Progenitor cell of endocrine pancreas (in vitro differentiated cells): Measurements from ENCODE around the gene CUX1. TPM values are rescaled to one million over a fixed set of nuclear protein-coding genes. Genes with fewer than 3 reads are reported as not detected.

Experiments used
- DNase-seq: peaks from one replicate; pipeline ENCODE4 v3.0.0; 2021; ENCODE audit warnings: low spot score; ENCODE audit not compliant: unreplicated experiment
- H3K27ac Mint-ChIP-seq: 2 replicates; pipeline ENCODE4 v1.8.0; 2021; ENCODE audit warnings: mild to moderate bottlenecking, moderate library complexity, mixed read lengths
- H3K27me3 Mint-ChIP-seq: 2 replicates; pipeline ENCODE4 v1.8.0; 2021; ENCODE audit warnings: mixed read lengths
- H3K36me3 Mint-ChIP-seq: 2 replicates; pipeline ENCODE4 v1.8.0; 2022; ENCODE audit warnings: mixed read lengths; ENCODE audit not compliant: insufficient read depth
- H3K4me1 Mint-ChIP-seq: 2 replicates; pipeline ENCODE4 v1.8.0; 2021; ENCODE audit warnings: low read depth, mixed read lengths
- H3K4me3 Mint-ChIP-seq: 2 replicates; pipeline ENCODE4 v1.8.0; 2021; ENCODE audit warnings: low read depth, mild to moderate bottlenecking, moderate library complexity, mixed read lengths
- H3K9me3 Mint-ChIP-seq: 2 replicates; pipeline ENCODE4 v1.8.0; 2021; ENCODE audit warnings: low read depth, mixed read lengths
- total RNA-seq: library from RNA; stranded (reverse); gene quantifications from 2 replicates; pipeline ENCODE4 v1.2.1, GENCODE V29; 2021
- TF ChIP-seq, protein P1 (sequence below): fragments of 200-600 bp; sonication (generic); IDR thresholded peaks from one replicate; pipeline ENCODE4 v1.5.0; 2021; ENCODE audit warnings: antibody characterized with exemption, mild to moderate bottlenecking; ENCODE audit not compliant: unreplicated experiment

The CUX1 gene
- total RNA-seq, 1 donor from 2014 or later = 103 TPM

- peak overlapping the region; percentile 31 for H3K27ac Mint-ChIP-seq
- no peak overlapping the region for H3K4me3 Mint-ChIP-seq
- no peaks in the 10 kb centered on the region for H3K27me3 Mint-ChIP-seq
- DNase-seq = no peak
- TF ChIP-seq, protein P1, sequence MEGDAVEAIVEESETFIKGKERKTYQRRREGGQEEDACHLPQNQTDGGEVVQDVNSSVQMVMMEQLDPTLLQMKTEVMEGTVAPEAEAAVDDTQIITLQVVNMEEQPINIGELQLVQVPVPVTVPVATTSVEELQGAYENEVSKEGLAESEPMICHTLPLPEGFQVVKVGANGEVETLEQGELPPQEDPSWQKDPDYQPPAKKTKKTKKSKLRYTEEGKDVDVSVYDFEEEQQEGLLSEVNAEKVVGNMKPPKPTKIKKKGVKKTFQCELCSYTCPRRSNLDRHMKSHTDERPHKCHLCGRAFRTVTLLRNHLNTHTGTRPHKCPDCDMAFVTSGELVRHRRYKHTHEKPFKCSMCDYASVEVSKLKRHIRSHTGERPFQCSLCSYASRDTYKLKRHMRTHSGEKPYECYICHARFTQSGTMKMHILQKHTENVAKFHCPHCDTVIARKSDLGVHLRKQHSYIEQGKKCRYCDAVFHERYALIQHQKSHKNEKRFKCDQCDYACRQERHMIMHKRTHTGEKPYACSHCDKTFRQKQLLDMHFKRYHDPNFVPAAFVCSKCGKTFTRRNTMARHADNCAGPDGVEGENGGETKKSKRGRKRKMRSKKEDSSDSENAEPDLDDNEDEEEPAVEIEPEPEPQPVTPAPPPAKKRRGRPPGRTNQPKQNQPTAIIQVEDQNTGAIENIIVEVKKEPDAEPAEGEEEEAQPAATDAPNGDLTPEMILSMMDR = no peak
- peaks cover 7% of the 10 kb centered on the region for H3K4me1 Mint-ChIP-seq
- H3K9me3 Mint-ChIP-seq = no peaks in the 10 kb centered on the region
- peaks cover 15% of the 10 kb centered on the region for H3K36me3 Mint-ChIP-seq
Observed at GRCh38 chr7:101978683-101979082, 161.3 kb downstream of the CUX1 start.

- Mint-ChIP-seq H3K27me3 (no peaks in the 10 kb centered on the region), H3K27ac (no peak overlapping the region), H3K9me3 (no peaks in the 10 kb centered on the region), H3K36me3 (peaks cover 14% of the 10 kb centered on the region), H3K4me1 (peaks cover 18% of the 10 kb centered on the region), H3K4me3 (no peak overlapping the region)
- TF ChIP-seq, protein P1 = no peak
- no peak for DNase-seq
Observed at GRCh38 chr7:101983147-101983811, 165.9 kb downstream of the CUX1 start.

GRCh38 chr7:101984133-101984879, 166.9 kb downstream of the CUX1 start:
- no peak overlapping the region for H3K27ac Mint-ChIP-seq
- H3K36me3 Mint-ChIP-seq = peaks cover 10% of the 10 kb centered on the region
- peaks cover 18% of the 10 kb centered on the region for H3K4me1 Mint-ChIP-seq

DNA sequence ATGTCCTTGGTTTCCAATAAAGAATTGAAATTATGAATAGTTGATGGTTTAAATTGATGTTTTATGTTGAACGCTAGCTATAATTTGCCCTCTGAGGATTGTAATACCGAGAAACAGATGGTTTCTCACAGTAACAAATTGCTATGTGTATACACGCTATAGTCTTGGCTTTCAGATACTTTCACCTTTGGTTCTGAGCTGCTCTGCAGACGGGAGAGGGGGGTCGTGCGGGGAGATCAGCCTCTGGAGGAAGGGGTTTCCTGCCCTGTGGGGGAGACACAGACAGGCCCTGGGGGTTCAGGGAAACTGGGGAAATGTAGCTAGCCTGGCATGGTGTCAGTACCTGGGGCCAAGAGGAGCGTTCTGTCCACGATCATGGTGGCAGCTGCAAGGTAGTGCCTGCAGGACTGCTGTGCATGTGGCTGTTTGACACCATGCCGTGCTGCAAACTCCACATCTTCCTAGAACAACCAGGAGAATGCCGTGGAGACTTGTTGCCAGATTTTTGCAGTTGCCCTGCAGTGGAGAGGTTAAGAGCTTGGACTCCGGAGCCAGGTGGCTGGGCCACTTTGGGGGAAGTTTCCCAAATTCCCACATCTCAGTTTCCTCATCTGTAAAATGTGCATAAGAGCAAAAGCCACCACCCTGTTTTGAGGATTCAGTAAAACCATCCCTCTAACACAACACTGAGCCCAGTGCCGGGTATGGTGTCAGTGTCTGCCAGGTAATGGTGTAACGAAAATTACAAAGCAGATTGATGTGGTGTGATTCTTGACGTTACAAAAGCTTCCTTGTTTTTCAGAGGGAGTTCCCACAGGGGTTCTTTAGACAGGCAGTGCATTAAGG, 167.9 kb downstream of the CUX1 start:
- Mint-ChIP-seq H3K4me1 (peaks cover 18% of the 10 kb centered on the region), H3K27ac (peak overlapping the region; percentile 0), H3K4me3 (no peak overlapping the region), H3K9me3 (no peaks in the 10 kb centered on the region), H3K36me3 (peaks cover 10% of the 10 kb centered on the region), H3K27me3 (no peaks in the 10 kb centered on the region)
- no peak for DNase-seq
- TF ChIP-seq, protein P1 = no peak

More at GRCh38 chr7:101984133-101984879, 166.9 kb downstream of the CUX1 start:
- Mint-ChIP-seq H3K4me3 (no peak overlapping the region), H3K9me3 (no peaks in the 10 kb centered on the region), H3K27me3 (no peaks in the 10 kb centered on the region)
- DNase-seq = no peak
- TF ChIP-seq, protein P1 = no peak
